H1 (cell line): ENCODE measurements around the gene SLC2A11. TPM values are rescaled to one million over a fixed set of nuclear protein-coding genes. Genes with fewer than 3 reads are reported as not detected.

Experiments used
- polyA plus RNA-seq, 7 experiments: library from polyadenylated mRNA; depleted of rRNA in 3 of 7; stranded (reverse) in 5 of 7; unstranded in 2 of 7; fragments of >200 nt in 5 of 7; fragments of 200-250 nt in 2 of 7; gene quantifications; 1 replicate in 5 of 7; 2 replicates in 1 of 7; 4 replicates in 1 of 7; pipeline versions ENCODE4 v1.2.1 to v1.2.3, GENCODE V29; 2011 to 2013; ENCODE audit warnings: missing spikeins in 2 of 7, mixed read lengths in 2 of 7
- small RNA-seq: library from polyadenylated mRNA; stranded (forward); fragments of <200 nt; extraction: miRNeasy Mini kit (QIAGEN cat#:217004); gene quantifications from one replicate; pipeline ENCODE3, GENCODE V24; 2013; ENCODE audit not compliant: insufficient read depth
- total RNA-seq: library from RNA; stranded (reverse); fragmentation: NEBNext Ultra II Directional; extraction: Animal tissue kit (Norgen Biotek cat#: 25700); gene quantifications from 2 replicates; pipeline ENCODE4 v1.2.1, GENCODE V29; 2021

The SLC2A11 gene
- total and polyA plus RNA-seq, 2 of the 8 experiments (the other 6 are each of a cell fraction or from before 2014, with no cell fraction given) = 10.7 to 12.5 TPM

Small RNA genes within 50 kb of the gene (small RNA-seq; reads per million reads assigned to genes)
- gene RN7SL268P = not detected

Other genes with a start within 250 kb of the SLC2A11 start
- gene DRICH1, start 225.6 kb upstream of the SLC2A11 start, total RNA-seq = 0.28 TPM in 1 of 2 replicates, not detected in the other
- 0.19 and 0.21 TPM in 2 replicates for gene DRICH1, start 225.6 kb upstream of the SLC2A11 start, polyA plus RNA-seq (2011; rRNA removed)
- gene RGL4, start 166.9 kb upstream of the SLC2A11 start, total RNA-seq = not detected in 2 replicates
- gene RGL4, start 166.9 kb upstream of the SLC2A11 start, polyA plus RNA-seq (2011; rRNA removed) = not detected in 2 replicates
- gene ZNF70, start 106.8 kb upstream of the SLC2A11 start, total RNA-seq = 2.6 and 3.2 TPM in 2 replicates
- gene ZNF70, start 106.8 kb upstream of the SLC2A11 start, polyA plus RNA-seq (2011; rRNA removed) = 1.1 and 1.2 TPM in 2 replicates
- 0.52 and 0.77 TPM in 2 replicates for gene VPREB3, start 103.5 kb upstream of the SLC2A11 start, total RNA-seq
- gene VPREB3, start 103.5 kb upstream of the SLC2A11 start, polyA plus RNA-seq (2011; rRNA removed) = 4.0 and 4.6 TPM in 2 replicates
- 2.3 and 4.9 TPM in 2 replicates for gene C22orf15, start 94.9 kb upstream of the SLC2A11 start, total RNA-seq
- 4.2 and 6.9 TPM in 2 replicates for gene C22orf15, start 94.9 kb upstream of the SLC2A11 start, polyA plus RNA-seq (2011; rRNA removed)
- gene CHCHD10, start 89.9 kb upstream of the SLC2A11 start, total RNA-seq = 94.5 and 104 TPM in 2 replicates
- gene CHCHD10, start 89.9 kb upstream of the SLC2A11 start, polyA plus RNA-seq (2011; rRNA removed) = 58.3 and 109 TPM in 2 replicates
- gene MMP11, start 85.0 kb upstream of the SLC2A11 start, total RNA-seq = 9.6 and 10.2 TPM in 2 replicates
- gene MMP11, start 85.0 kb upstream of the SLC2A11 start, polyA plus RNA-seq (2011; rRNA removed) = 18.3 and 29.7 TPM in 2 replicates
- gene SMARCB1, start 70.9 kb upstream of the SLC2A11 start, total RNA-seq = 116 and 124 TPM in 2 replicates
- gene SMARCB1, start 70.9 kb upstream of the SLC2A11 start, polyA plus RNA-seq (2011; rRNA removed) = 145 and 158 TPM in 2 replicates
- 8.7 and 9.9 TPM in 2 replicates for gene DERL3, start 18.9 kb upstream of the SLC2A11 start, total RNA-seq
- gene DERL3, start 18.9 kb upstream of the SLC2A11 start, polyA plus RNA-seq (2011; rRNA removed) = 19.5 and 27.8 TPM in 2 replicates
- 1,082 and 1,119 TPM in 2 replicates for gene MIF, start 36.5 kb downstream of the SLC2A11 start, total RNA-seq
- 1,870 and 2,008 TPM in 2 replicates for gene MIF, start 36.5 kb downstream of the SLC2A11 start, polyA plus RNA-seq (2011; rRNA removed)
- gene GSTT2B, start 103.3 kb downstream of the SLC2A11 start, total RNA-seq = 4.7 and 6.3 TPM in 2 replicates
- gene GSTT2B, start 103.3 kb downstream of the SLC2A11 start, polyA plus RNA-seq (2011; rRNA removed) = 13.3 and 13.5 TPM in 2 replicates
- 1.7 and 2.1 TPM in 2 replicates for gene DDTL, start 109.0 kb downstream of the SLC2A11 start, total RNA-seq
- 2.2 and 3.1 TPM in 2 replicates for gene DDTL, start 109.0 kb downstream of the SLC2A11 start, polyA plus RNA-seq (2011; rRNA removed)
- gene DDT, start 116.6 kb downstream of the SLC2A11 start, total RNA-seq = 106 and 110 TPM in 2 replicates
- 336 and 341 TPM in 2 replicates for gene DDT, start 116.6 kb downstream of the SLC2A11 start, polyA plus RNA-seq (2011; rRNA removed)
- gene GSTT2, start 122.3 kb downstream of the SLC2A11 start, total RNA-seq = 1.1 and 1.9 TPM in 2 replicates
- 1.2 and 1.5 TPM in 2 replicates for gene GSTT2, start 122.3 kb downstream of the SLC2A11 start, polyA plus RNA-seq (2011; rRNA removed)
- gene GSTT4, start 147.6 kb downstream of the SLC2A11 start, total RNA-seq = not detected in 2 replicates
- gene GSTT4, start 147.6 kb downstream of the SLC2A11 start, polyA plus RNA-seq (2011; rRNA removed) = 0.08 and 0.14 TPM in 2 replicates
- gene CABIN1, start 153.4 kb downstream of the SLC2A11 start, total RNA-seq = 62.6 and 62.9 TPM in 2 replicates
- 14.1 and 25.5 TPM in 2 replicates for gene CABIN1, start 153.4 kb downstream of the SLC2A11 start, polyA plus RNA-seq (2011; rRNA removed)